Mucosa of gallbladder (tissue), 1 donor: ENCODE data around the gene UROC1. TPM values are rescaled to one million over a fixed set of nuclear protein-coding genes. Genes with fewer than 3 reads are reported as not detected.

ENCODE experiments used
- DNase-seq: peaks from one replicate; pipeline ENCODE4 v3.0.0-alpha.2; 2020; ENCODE audit warnings: low spot score
- total RNA-seq: library from RNA; stranded (reverse); gene quantifications from one replicate; pipeline ENCODE4 v1.2.1, GENCODE V29; 2021
- donor health status: DM: no; HTN: no; CAD: no.

The UROC1 gene
- total RNA-seq, 1 donor from 2014 or later, result 0.14 TPM

GRCh38 chr3:126495786-126496185 is 21.8 kb downstream of the UROC1 start:
- DNase-seq, result no peak

- DNase-seq, result no peak
Observed at GRCh38 chr3:126494970-126495230, 22.7 kb downstream of the UROC1 start.

- no peak for DNase-seq
Observed at GRCh38 chr3:126494204-126494969, 23.2 kb downstream of the UROC1 start.

GRCh38 chr3:126493739-126494138 is 23.8 kb downstream of the UROC1 start:
- no peak for DNase-seq

GRCh38 chr3:126493051-126493450 is 24.5 kb downstream of the UROC1 start:
- DNase-seq, result no peak

GRCh38 chr3:126491221-126492013 is 26.2 kb downstream of the UROC1 start:
- no peak for DNase-seq

- no peak for DNase-seq
Observed at GRCh38 chr3:126490619-126491018, 27.0 kb downstream of the UROC1 start.

GRCh38 chr3:126488886-126489569 is 28.5 kb downstream of the UROC1 start:
- DNase-seq, result no peak

- DNase-seq, result no peak
Observed at GRCh38 chr3:126488185-126488584, 29.4 kb downstream of the UROC1 start.

- no peak for DNase-seq
Observed at GRCh38 chr3:126487151-126487771, 30.3 kb downstream of the UROC1 start.

GRCh38 chr3:126486360-126486847 is 31.2 kb downstream of the UROC1 start:
- no peak for DNase-seq

- DNase-seq, result no peak
Observed at GRCh38 chr3:126485956-126486355, 31.6 kb downstream of the UROC1 start.

GRCh38 chr3:126485176-126485897 is 32.2 kb downstream of the UROC1 start:
- DNase-seq, result no peak

GRCh38 chr3:126484662-126485061 is 32.9 kb downstream of the UROC1 start:
- DNase-seq, result no peak

GRCh38 chr3:126484148-126484547 is 33.4 kb downstream of the UROC1 start:
- DNase-seq, result no peak

GRCh38 chr3:126483321-126483761 is 34.2 kb downstream of the UROC1 start:
- no peak for DNase-seq

- DNase-seq, result no peak
Observed at GRCh38 chr3:126482503-126483255, 34.9 kb downstream of the UROC1 start.

GRCh38 chr3:126481808-126482502 is 35.6 kb downstream of the UROC1 start:
- DNase-seq, result no peak

- no peak for DNase-seq
Observed at GRCh38 chr3:126480861-126481260, 36.7 kb downstream of the UROC1 start.

- DNase-seq, result no peak
Observed at GRCh38 chr3:126480206-126480605, 37.4 kb downstream of the UROC1 start.
